Activated T-helper 2 cell treated with anti-CD3 and anti-CD28 coated beads, Interferon-gamma antibody, Interleukin-2, Interleukin-4, amounts not matched to agents 10 μg/mL and 5 μg/mL and 100 μg/mL, durations not matched to agents 14 hours and 24 hours and 36 hours (primary cell): ENCODE results near the gene ARL10. TPM values are rescaled to one million over a fixed set of nuclear protein-coding genes. Genes with fewer than 3 reads are reported as not detected.

Experiments
- DNase-seq: peaks from one replicate; pipeline ENCODE4 v3.0.0; 2021; ENCODE audit warnings: low spot score
- H3K27ac Mint-ChIP-seq: one replicate; pipeline ENCODE4 v1.8.0; 2021; ENCODE audit warnings: mixed read lengths
- H3K27me3 Mint-ChIP-seq: one replicate; pipeline ENCODE4 v1.8.0; 2021; ENCODE audit warnings: low read depth, mixed read lengths
- H3K36me3 Mint-ChIP-seq: one replicate; pipeline ENCODE4 v1.8.0; 2021; ENCODE audit warnings: low read depth, mixed read lengths
- H3K4me1 Mint-ChIP-seq: one replicate; pipeline ENCODE4 v1.8.0; 2021; ENCODE audit warnings: low read depth, mixed read lengths
- H3K4me3 Mint-ChIP-seq: one replicate; pipeline ENCODE4 v1.8.0; 2021; ENCODE audit warnings: low read depth, mild to moderate bottlenecking, moderate library complexity, mixed read lengths
- H3K9me3 Mint-ChIP-seq: one replicate; pipeline ENCODE4 v1.8.0; 2021; ENCODE audit warnings: mixed read lengths
- intact Hi-C: fragments of 100-400 bp; cut with micrococcal nuclease; formaldehyde crosslinking; loops from one replicate; pipeline ENCODE4 v1.15.1; 2023
- total RNA-seq: library from RNA; stranded (reverse); gene quantifications from 2 replicates; pipeline ENCODE4 v1.2.3, GENCODE V29; 2022

The ARL10 gene
- total RNA-seq, 1 donor from 2014 or later, result 22.3 TPM

GRCh38 chr5:176369934-176370711 is 4.8 kb downstream of the ARL10 start:
- no peak for DNase-seq
- intact Hi-C loops, result no loop called here
- Mint-ChIP-seq H3K4me1 (peaks cover 10% of the 10 kb centered on the region), H3K27me3 (no peaks in the 10 kb centered on the region), H3K4me3 (no peak overlapping the region), H3K9me3 (no peaks in the 10 kb centered on the region), H3K36me3 (peaks cover 38% of the 10 kb centered on the region), H3K27ac (no peak overlapping the region)

- intact Hi-C loops, result no loop called here
- DNase-seq, result no peak
- H3K4me1 Mint-ChIP-seq, result peaks cover 7% of the 10 kb centered on the region
- H3K27me3 Mint-ChIP-seq, result no peaks in the 10 kb centered on the region
- no peak overlapping the region for H3K27ac Mint-ChIP-seq
- no peak overlapping the region for H3K4me3 Mint-ChIP-seq
- no peaks in the 10 kb centered on the region for H3K9me3 Mint-ChIP-seq
- H3K36me3 Mint-ChIP-seq, result peaks cover 36% of the 10 kb centered on the region
These were observed 6.6 kb downstream of the ARL10 start for GRCh38 chr5:176371621-176372539.

GRCh38 chr5:176373100-176373818 is 8.0 kb downstream of the ARL10 start:
- DNase-seq, result no peak

GRCh38 chr5:176379881-176380280 is 14.6 kb downstream of the ARL10 start:
- intact Hi-C loops, result no loop called here
- no peaks in the 10 kb centered on the region for H3K27me3 Mint-ChIP-seq
- H3K4me3 Mint-ChIP-seq, result no peak overlapping the region
- DNase-seq, result no peak
- no peaks in the 10 kb centered on the region for H3K4me1 Mint-ChIP-seq
- H3K9me3 Mint-ChIP-seq, result no peaks in the 10 kb centered on the region
- H3K27ac Mint-ChIP-seq, result no peak overlapping the region
- H3K36me3 Mint-ChIP-seq, result peaks cover 58% of the 10 kb centered on the region

More at GRCh38 chr5:176373100-176373818, 8.0 kb downstream of the ARL10 start:
- no peak overlapping the region for H3K4me3 Mint-ChIP-seq
- H3K4me1 Mint-ChIP-seq, result no peaks in the 10 kb centered on the region
- intact Hi-C loops, result no loop called here
- peaks cover 24% of the 10 kb centered on the region for H3K36me3 Mint-ChIP-seq
- H3K27ac Mint-ChIP-seq, result no peak overlapping the region
- no peaks in the 10 kb centered on the region for H3K9me3 Mint-ChIP-seq
- H3K27me3 Mint-ChIP-seq, result no peaks in the 10 kb centered on the region

GRCh38 chr5:176381423-176381822 is 16.1 kb downstream of the ARL10 start:
- peaks cover 69% of the 10 kb centered on the region for H3K36me3 Mint-ChIP-seq
- no peak overlapping the region for H3K27ac Mint-ChIP-seq
- DNase-seq, result no peak
- H3K4me3 Mint-ChIP-seq, result no peak overlapping the region
- intact Hi-C loops, result no loop called here
- no peaks in the 10 kb centered on the region for H3K9me3 Mint-ChIP-seq
- H3K27me3 Mint-ChIP-seq, result no peaks in the 10 kb centered on the region
- peaks cover 9% of the 10 kb centered on the region for H3K4me1 Mint-ChIP-seq

- Mint-ChIP-seq H3K4me1 (peaks cover 14% of the 10 kb centered on the region), H3K36me3 (peaks cover 75% of the 10 kb centered on the region), H3K9me3 (no peaks in the 10 kb centered on the region), H3K4me3 (no peak overlapping the region), H3K27ac (no peak overlapping the region), H3K27me3 (no peaks in the 10 kb centered on the region)
- no peak for DNase-seq
- intact Hi-C loops, result no loop called here
These were observed 16.7 kb downstream of the ARL10 start for GRCh38 chr5:176381979-176382378.

GRCh38 chr5:176382721-176383120 is 17.4 kb downstream of the ARL10 start:
- Mint-ChIP-seq H3K36me3 (peaks cover 82% of the 10 kb centered on the region), H3K27me3 (no peaks in the 10 kb centered on the region), H3K4me1 (peaks cover 18% of the 10 kb centered on the region), H3K27ac (no peak overlapping the region), H3K4me3 (no peak overlapping the region), H3K9me3 (no peaks in the 10 kb centered on the region)
- intact Hi-C loops, result no loop called here
- DNase-seq, result no peak

GRCh38 chr5:176383248-176383905 is 18.1 kb downstream of the ARL10 start:
- H3K4me3 Mint-ChIP-seq, result no peak overlapping the region
- intact Hi-C loops, result no loop called here
- no peaks in the 10 kb centered on the region for H3K9me3 Mint-ChIP-seq
- H3K36me3 Mint-ChIP-seq, result peaks cover 88% of the 10 kb centered on the region
- H3K27ac Mint-ChIP-seq, result no peak overlapping the region
- DNase-seq, result no peak
- no peaks in the 10 kb centered on the region for H3K27me3 Mint-ChIP-seq
- peaks cover 18% of the 10 kb centered on the region for H3K4me1 Mint-ChIP-seq

- DNase-seq, result no peak
- Mint-ChIP-seq H3K9me3 (no peaks in the 10 kb centered on the region), H3K36me3 (peaks cover 87% of the 10 kb centered on the region), H3K4me3 (no peak overlapping the region), H3K4me1 (peaks cover 18% of the 10 kb centered on the region), H3K27me3 (no peaks in the 10 kb centered on the region), H3K27ac (no peak overlapping the region)
- intact Hi-C loops, result no loop called here
These were observed 18.7 kb downstream of the ARL10 start for GRCh38 chr5:176383961-176384360.

GRCh38 chr5:176384366-176384930 is 19.2 kb downstream of the ARL10 start:
- H3K4me3 Mint-ChIP-seq, result no peak overlapping the region
- peaks cover 84% of the 10 kb centered on the region for H3K36me3 Mint-ChIP-seq
- intact Hi-C loops, result no loop called here
- H3K9me3 Mint-ChIP-seq, result no peaks in the 10 kb centered on the region
- H3K4me1 Mint-ChIP-seq, result peaks cover 18% of the 10 kb centered on the region
- no peak for DNase-seq
- H3K27ac Mint-ChIP-seq, result no peak overlapping the region
- no peaks in the 10 kb centered on the region for H3K27me3 Mint-ChIP-seq

GRCh38 chr5:176384991-176385390 is 19.7 kb downstream of the ARL10 start:
- Mint-ChIP-seq H3K4me3 (no peak overlapping the region), H3K9me3 (no peaks in the 10 kb centered on the region), H3K27ac (no peak overlapping the region), H3K27me3 (no peaks in the 10 kb centered on the region), H3K4me1 (peaks cover 21% of the 10 kb centered on the region), H3K36me3 (peaks cover 78% of the 10 kb centered on the region)
- intact Hi-C loops, result no loop called here
- DNase-seq, result no peak

- no peaks in the 10 kb centered on the region for H3K27me3 Mint-ChIP-seq
- H3K27ac Mint-ChIP-seq, result peak overlapping the region; percentile 58
- H3K36me3 Mint-ChIP-seq, result peaks cover 75% of the 10 kb centered on the region
- H3K9me3 Mint-ChIP-seq, result no peaks in the 10 kb centered on the region
- peaks cover 21% of the 10 kb centered on the region for H3K4me1 Mint-ChIP-seq
- H3K4me3 Mint-ChIP-seq, result peak overlapping the region; percentile 97
- no peak for DNase-seq
- intact Hi-C loops, result no loop called here
These were observed 21.2 kb downstream of the ARL10 start for GRCh38 chr5:176386491-176386890.
